ENCODE data around the gene COA1.

DNA sequence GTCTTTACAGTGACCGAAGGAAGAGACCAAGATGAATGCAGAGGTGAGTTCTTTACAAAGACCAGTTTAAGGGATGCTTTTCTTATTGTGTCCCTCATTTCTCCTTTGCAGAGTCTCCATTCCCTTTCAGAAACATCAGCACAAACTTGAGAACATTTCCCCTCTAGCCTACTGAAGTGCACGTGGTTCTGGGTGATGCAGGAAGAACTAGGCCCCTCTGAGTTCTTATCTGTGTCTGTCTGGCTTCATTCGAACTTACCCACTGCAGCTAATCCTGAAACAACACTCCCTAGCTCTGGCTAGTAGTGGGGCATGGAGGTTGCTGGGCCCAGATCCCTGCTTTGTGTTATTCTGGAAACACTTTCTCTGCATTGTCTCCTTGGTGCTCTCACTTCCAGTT is 41.8 kb upstream of the COA1 start:
- TF ChIP-seq, protein P1, sequence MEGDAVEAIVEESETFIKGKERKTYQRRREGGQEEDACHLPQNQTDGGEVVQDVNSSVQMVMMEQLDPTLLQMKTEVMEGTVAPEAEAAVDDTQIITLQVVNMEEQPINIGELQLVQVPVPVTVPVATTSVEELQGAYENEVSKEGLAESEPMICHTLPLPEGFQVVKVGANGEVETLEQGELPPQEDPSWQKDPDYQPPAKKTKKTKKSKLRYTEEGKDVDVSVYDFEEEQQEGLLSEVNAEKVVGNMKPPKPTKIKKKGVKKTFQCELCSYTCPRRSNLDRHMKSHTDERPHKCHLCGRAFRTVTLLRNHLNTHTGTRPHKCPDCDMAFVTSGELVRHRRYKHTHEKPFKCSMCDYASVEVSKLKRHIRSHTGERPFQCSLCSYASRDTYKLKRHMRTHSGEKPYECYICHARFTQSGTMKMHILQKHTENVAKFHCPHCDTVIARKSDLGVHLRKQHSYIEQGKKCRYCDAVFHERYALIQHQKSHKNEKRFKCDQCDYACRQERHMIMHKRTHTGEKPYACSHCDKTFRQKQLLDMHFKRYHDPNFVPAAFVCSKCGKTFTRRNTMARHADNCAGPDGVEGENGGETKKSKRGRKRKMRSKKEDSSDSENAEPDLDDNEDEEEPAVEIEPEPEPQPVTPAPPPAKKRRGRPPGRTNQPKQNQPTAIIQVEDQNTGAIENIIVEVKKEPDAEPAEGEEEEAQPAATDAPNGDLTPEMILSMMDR (IDR thresholded peaks at IDR 0.05) = no peak
- no peak for TF ChIP-seq POLR2A (IDR thresholded peaks at IDR 0.05)

All from prostate gland (tissue), 2 donors.